Neural progenitor cell (in vitro differentiated cells): ENCODE measurements around the gene ZNF652. TPM values are rescaled to one million over a fixed set of nuclear protein-coding genes. Genes with fewer than 3 reads are reported as not detected.
A peak's percentile ranks its signal among the peaks of the same experiment; 100 is the strongest.

Experiments
- DNase-seq: peaks from one replicate; pipeline ENCODE4 v3.0.0-alpha.2; 2016; ENCODE audit warnings: low spot score
- H2AFZ ChIP-seq: fragments of 200-600 bp; sonication (generic); replicated peaks from 2 replicates; pipeline ENCODE4 v1.6.1; 2016; ENCODE audit warnings: antibody characterized with exemption
- H3F3A ChIP-seq: fragments of 200-600 bp; sonication (generic); 2 replicates; pipeline ENCODE4 v1.6.1; 2016; ENCODE audit warnings: antibody characterized with exemption, low read depth
- H3K27ac ChIP-seq: fragments of 200-600 bp; sonication (generic); 2 replicates; pipeline ENCODE4 v1.5.1; 2016; ENCODE audit warnings: mild to moderate bottlenecking
- H3K27me3 ChIP-seq: fragments of 200-600 bp; sonication (generic); 2 replicates; pipeline ENCODE4 v1.6.1; 2016; ENCODE audit warnings: mild to moderate bottlenecking, moderate library complexity
- H3K36me3 ChIP-seq: fragments of 200-600 bp; sonication (generic); 2 replicates; pipeline ENCODE4 v1.5.1; 2016
- H3K4me1 ChIP-seq: fragments of 200-600 bp; sonication (generic); 2 replicates; pipeline ENCODE4 v1.6.1; 2016; ENCODE audit warnings: mixed run types
- H3K4me2 ChIP-seq: fragments of 200-600 bp; sonication (generic); 2 replicates; pipeline ENCODE4 v1.6.1; 2016
- H3K4me3 ChIP-seq: fragments of 200-600 bp; sonication (generic); 2 replicates; pipeline ENCODE4 v1.5.1; 2016
- H3K79me2 ChIP-seq: fragments of 200-600 bp; sonication (generic); 2 replicates; pipeline ENCODE4 v1.6.1; 2016; ENCODE audit warnings: low read depth
- H3K9ac ChIP-seq: fragments of 200-600 bp; sonication (generic); 2 replicates; pipeline ENCODE4 v1.6.1; 2016
- H3K9me3 ChIP-seq: fragments of 200-600 bp; sonication (generic); 2 replicates; pipeline ENCODE4 v1.5.1; 2016; ENCODE audit warnings: low read depth
- H4K20me1 ChIP-seq: fragments of 200-600 bp; sonication (generic); 2 replicates; pipeline ENCODE4 v1.6.1; 2016; ENCODE audit warnings: low read depth
- H3K27ac Mint-ChIP-seq: 3 replicates; pipeline ENCODE4 v1.8.0; 2021; ENCODE audit warnings: mixed read lengths
- H3K27me3 Mint-ChIP-seq: 2 replicates; pipeline ENCODE4 v1.8.0; 2022; ENCODE audit warnings: low read depth, mild to moderate bottlenecking, inconsistent platforms, moderate library complexity, mixed read lengths; ENCODE audit not compliant: insufficient read depth
- H3K36me3 Mint-ChIP-seq: 3 replicates; pipeline ENCODE4 v1.8.0; 2021; ENCODE audit warnings: mixed read lengths
- H3K4me1 Mint-ChIP-seq: 3 replicates; pipeline ENCODE4 v1.8.0; 2021; ENCODE audit warnings: mixed read lengths
- H3K4me3 Mint-ChIP-seq: 3 replicates; pipeline ENCODE4 v1.8.0; 2021; ENCODE audit warnings: mild to moderate bottlenecking, moderate library complexity, mixed read lengths
- H3K9me3 Mint-ChIP-seq: 3 replicates; pipeline ENCODE4 v1.8.0; 2020; ENCODE audit warnings: mixed read lengths
- EZH2 ChIP-seq: fragments of 200-600 bp; sonication (generic); IDR thresholded peaks from 2 replicates; pipeline ENCODE4 v1.6.1; 2017; ENCODE audit warnings: antibody characterized with exemption, mild to moderate bottlenecking, moderate library complexity
- EZH2phosphoT487 ChIP-seq: fragments of 200-600 bp; sonication (generic); IDR thresholded peaks from 2 replicates; pipeline ENCODE4 v1.6.1; 2017; ENCODE audit warnings: antibody characterized with exemption
- total RNA-seq: library from RNA; depleted of rRNA; stranded (reverse); fragments of >200 nt; gene quantifications from 2 replicates; pipeline ENCODE4 v1.2.3, GENCODE V29; 2015; ENCODE audit warnings: low replicate concordance
- TF ChIP-seq, protein P1 (sequence below): fragments of 200-600 bp; sonication (generic); IDR thresholded peaks from 2 replicates; pipeline ENCODE4 v1.5.1; 2017; ENCODE audit warnings: antibody characterized with exemption, mild to moderate bottlenecking

Gene ZNF652
- total RNA-seq, 1 donor from 2014 or later, result 55.7 TPM

DNA sequence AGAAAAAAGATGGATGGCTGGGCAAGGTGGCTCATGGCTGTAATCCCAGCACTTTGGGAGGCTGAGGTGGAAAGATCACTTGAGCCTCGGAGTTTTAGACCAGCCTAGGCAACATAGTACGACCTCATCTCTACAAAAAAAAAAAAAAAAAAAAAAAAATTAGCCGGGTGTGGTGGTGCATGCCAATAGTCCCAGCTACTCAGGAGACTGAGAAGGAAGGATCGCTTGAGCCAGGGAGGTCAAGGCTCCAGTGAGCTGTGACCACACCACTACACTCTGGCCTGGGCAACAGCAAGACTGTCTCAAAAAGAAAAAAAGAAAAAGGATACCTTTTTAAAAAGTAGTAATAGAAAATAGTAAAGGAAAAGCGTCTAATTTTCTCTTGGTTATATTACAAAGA lies 20.7 kb downstream of the ZNF652 start:
- TF ChIP-seq EZH2phosphoT487 (no peak), EZH2 (no peak)
- TF ChIP-seq, protein P1, sequence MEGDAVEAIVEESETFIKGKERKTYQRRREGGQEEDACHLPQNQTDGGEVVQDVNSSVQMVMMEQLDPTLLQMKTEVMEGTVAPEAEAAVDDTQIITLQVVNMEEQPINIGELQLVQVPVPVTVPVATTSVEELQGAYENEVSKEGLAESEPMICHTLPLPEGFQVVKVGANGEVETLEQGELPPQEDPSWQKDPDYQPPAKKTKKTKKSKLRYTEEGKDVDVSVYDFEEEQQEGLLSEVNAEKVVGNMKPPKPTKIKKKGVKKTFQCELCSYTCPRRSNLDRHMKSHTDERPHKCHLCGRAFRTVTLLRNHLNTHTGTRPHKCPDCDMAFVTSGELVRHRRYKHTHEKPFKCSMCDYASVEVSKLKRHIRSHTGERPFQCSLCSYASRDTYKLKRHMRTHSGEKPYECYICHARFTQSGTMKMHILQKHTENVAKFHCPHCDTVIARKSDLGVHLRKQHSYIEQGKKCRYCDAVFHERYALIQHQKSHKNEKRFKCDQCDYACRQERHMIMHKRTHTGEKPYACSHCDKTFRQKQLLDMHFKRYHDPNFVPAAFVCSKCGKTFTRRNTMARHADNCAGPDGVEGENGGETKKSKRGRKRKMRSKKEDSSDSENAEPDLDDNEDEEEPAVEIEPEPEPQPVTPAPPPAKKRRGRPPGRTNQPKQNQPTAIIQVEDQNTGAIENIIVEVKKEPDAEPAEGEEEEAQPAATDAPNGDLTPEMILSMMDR, result no peak
- Histone ChIP-seq H3K4me2 (no peak overlapping the region), H3K27me3 (no peaks in the 10 kb centered on the region), H2AFZ (no peak overlapping the region), H3K79me2 (peaks cover 93% of the 10 kb centered on the region), H3K4me1 (peaks cover 3% of the 10 kb centered on the region), H3K9ac (no peak overlapping the region), H4K20me1 (peaks cover 48% of the 10 kb centered on the region), H3K4me3 (no peak overlapping the region), H3F3A (no peaks in the 10 kb centered on the region), H3K36me3 (no peaks in the 10 kb centered on the region), H3K9me3 (no peaks in the 10 kb centered on the region), H3K27ac (no peak overlapping the region)
- H3K27ac Mint-ChIP-seq, result no peak overlapping the region
- peaks cover 14% of the 10 kb centered on the region for H3K4me1 Mint-ChIP-seq
- H3K9me3 Mint-ChIP-seq, result no peaks in the 10 kb centered on the region
- H3K36me3 Mint-ChIP-seq, result peaks cover 3% of the 10 kb centered on the region
- no peak for DNase-seq
- H3K27me3 Mint-ChIP-seq, result peaks cover 3% of the 10 kb centered on the region
- H3K4me3 Mint-ChIP-seq, result no peak overlapping the region

DNA sequence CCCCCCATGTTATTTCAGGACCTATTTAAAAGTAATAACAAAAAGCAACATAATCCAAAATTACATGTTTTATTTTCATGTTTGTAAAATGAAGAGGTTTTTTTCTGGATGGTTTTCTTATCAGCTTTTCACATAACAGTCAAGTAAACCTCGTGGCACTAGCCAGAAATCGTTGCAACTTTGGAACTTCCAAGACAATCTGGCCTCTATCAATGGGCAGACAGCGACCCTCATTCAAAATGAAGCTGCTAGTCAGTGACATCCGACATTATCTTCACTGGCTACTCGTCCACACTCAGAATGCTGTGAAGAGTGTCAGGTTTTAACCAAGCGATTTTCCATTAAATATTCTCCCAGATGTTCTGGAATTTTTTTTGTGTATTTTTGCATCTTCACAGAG lies 22.7 kb downstream of the ZNF652 start:
- Mint-ChIP-seq H3K4me1 (peaks cover 14% of the 10 kb centered on the region), H3K4me3 (no peak overlapping the region), H3K36me3 (peaks cover 2% of the 10 kb centered on the region), H3K27me3 (peaks cover 4% of the 10 kb centered on the region), H3K9me3 (no peaks in the 10 kb centered on the region), H3K27ac (no peak overlapping the region)
- H2AFZ ChIP-seq, result no peak overlapping the region
- peaks cover 48% of the 10 kb centered on the region for H4K20me1 ChIP-seq
- H3K36me3 ChIP-seq, result no peaks in the 10 kb centered on the region
- H3K79me2 ChIP-seq, result peaks cover 92% of the 10 kb centered on the region
- TF ChIP-seq, protein P1, result no peak
- no peak for TF ChIP-seq EZH2
- H3K27ac ChIP-seq, result no peak overlapping the region
- no peak overlapping the region for H3K9ac ChIP-seq
- H3K4me1 ChIP-seq, result peaks cover 3% of the 10 kb centered on the region
- H3F3A ChIP-seq, result no peaks in the 10 kb centered on the region
- no peak for DNase-seq
- no peaks in the 10 kb centered on the region for H3K27me3 ChIP-seq
- no peak overlapping the region for H3K4me2 ChIP-seq
- H3K4me3 ChIP-seq, result no peak overlapping the region
- no peaks in the 10 kb centered on the region for H3K9me3 ChIP-seq

DNA sequence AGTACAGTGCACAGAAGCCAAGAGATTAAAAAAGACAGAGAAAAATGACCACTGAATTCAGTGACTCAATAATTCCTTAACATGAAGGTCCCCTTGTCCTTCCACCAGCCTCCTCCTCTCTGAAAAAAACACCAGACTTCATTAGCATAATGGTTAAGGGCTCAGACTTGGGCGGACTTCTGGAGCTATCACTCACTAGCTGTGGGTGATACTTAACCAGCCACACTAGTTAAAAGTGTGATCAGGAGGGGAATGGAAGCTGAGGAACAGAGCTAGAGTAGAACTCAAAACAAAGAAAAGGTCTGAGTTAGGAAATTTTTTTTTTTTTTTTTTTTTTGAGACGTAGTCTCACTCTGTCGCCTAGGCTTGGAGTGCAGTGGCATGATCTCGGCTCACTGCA lies 23.2 kb downstream of the ZNF652 start:
- Histone ChIP-seq H3K4me2 (no peak overlapping the region), H4K20me1 (peaks cover 48% of the 10 kb centered on the region), H3K79me2 (peaks cover 91% of the 10 kb centered on the region), H3K4me3 (no peak overlapping the region), H3K36me3 (no peaks in the 10 kb centered on the region), H3K27me3 (no peaks in the 10 kb centered on the region), H3K9ac (no peak overlapping the region), H3F3A (no peaks in the 10 kb centered on the region), H2AFZ (no peak overlapping the region), H3K27ac (no peak overlapping the region), H3K4me1 (peaks cover 3% of the 10 kb centered on the region), H3K9me3 (no peaks in the 10 kb centered on the region)
- H3K36me3 Mint-ChIP-seq, result peaks cover 2% of the 10 kb centered on the region
- no peak overlapping the region for H3K27ac Mint-ChIP-seq
- H3K4me1 Mint-ChIP-seq, result peaks cover 14% of the 10 kb centered on the region
- no peak overlapping the region for H3K4me3 Mint-ChIP-seq
- peak; percentile 2 for DNase-seq
- TF ChIP-seq EZH2 (no peak), EZH2phosphoT487 (no peak)
- TF ChIP-seq, protein P1, result no peak
- peaks cover 4% of the 10 kb centered on the region for H3K27me3 Mint-ChIP-seq
- no peaks in the 10 kb centered on the region for H3K9me3 Mint-ChIP-seq
